Neural cell (in vitro differentiated cells): ENCODE data around the gene DOCK8.

Source experiments
- EP300 ChIP-seq: fragments of 450-650 bp; conservative IDR thresholded peaks from 2 replicates; pipeline ENCODE4 v1.6.1; 2014; ENCODE audit warnings: antibody characterized with exemption, mild to moderate bottlenecking, moderate library complexity; ENCODE audit not compliant: poor library complexity, severe bottlenecking
- MXI1 ChIP-seq: fragments of 450-650 bp; conservative IDR thresholded peaks from 2 replicates; pipeline ENCODE4 v1.6.1; 2014; ENCODE audit warnings: antibody characterized with exemption, mild to moderate bottlenecking; ENCODE audit not compliant: poor library complexity, severe bottlenecking
- POLR2AphosphoS5 ChIP-seq: IDR thresholded peaks from 2 replicates; pipeline ENCODE4 v1.6.1; 2012
- SMC3 ChIP-seq: fragments of 450-650 bp; conservative IDR thresholded peaks from 2 replicates; pipeline ENCODE4 v1.6.1; 2014; ENCODE audit warnings: antibody characterized with exemption, mild to moderate bottlenecking, moderate library complexity; ENCODE audit not compliant: poor library complexity
- TF ChIP-seq, protein P1 (sequence below): fragments of 450-650 bp; IDR thresholded peaks from 2 replicates; pipeline ENCODE4 v1.5.1; 2014; ENCODE audit warnings: antibody characterized with exemption, mild to moderate bottlenecking, moderate library complexity; ENCODE audit not compliant: poor library complexity, severe bottlenecking

DNA sequence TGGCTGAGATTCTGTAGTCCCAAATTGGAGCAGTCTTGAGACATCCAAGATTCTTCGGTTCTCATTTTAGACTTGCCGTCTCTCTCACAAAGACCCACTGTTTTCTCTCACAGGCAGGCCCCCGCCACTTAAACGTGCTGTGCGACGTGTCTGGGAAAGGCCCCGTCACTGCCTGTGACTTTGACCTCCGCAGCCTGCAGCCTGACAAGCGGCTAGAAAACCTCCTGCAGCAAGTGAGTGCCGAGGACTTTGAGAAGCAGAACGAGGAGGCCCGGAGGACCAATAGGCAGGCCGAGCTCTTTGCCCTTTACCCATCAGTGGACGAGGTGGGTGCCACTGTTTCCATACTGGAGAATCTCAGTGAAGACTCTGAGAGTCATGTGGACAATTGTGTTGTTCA lies 97.2 kb downstream of the DOCK8 start:
- TF ChIP-seq MXI1 = no peak
- TF ChIP-seq, protein P1, sequence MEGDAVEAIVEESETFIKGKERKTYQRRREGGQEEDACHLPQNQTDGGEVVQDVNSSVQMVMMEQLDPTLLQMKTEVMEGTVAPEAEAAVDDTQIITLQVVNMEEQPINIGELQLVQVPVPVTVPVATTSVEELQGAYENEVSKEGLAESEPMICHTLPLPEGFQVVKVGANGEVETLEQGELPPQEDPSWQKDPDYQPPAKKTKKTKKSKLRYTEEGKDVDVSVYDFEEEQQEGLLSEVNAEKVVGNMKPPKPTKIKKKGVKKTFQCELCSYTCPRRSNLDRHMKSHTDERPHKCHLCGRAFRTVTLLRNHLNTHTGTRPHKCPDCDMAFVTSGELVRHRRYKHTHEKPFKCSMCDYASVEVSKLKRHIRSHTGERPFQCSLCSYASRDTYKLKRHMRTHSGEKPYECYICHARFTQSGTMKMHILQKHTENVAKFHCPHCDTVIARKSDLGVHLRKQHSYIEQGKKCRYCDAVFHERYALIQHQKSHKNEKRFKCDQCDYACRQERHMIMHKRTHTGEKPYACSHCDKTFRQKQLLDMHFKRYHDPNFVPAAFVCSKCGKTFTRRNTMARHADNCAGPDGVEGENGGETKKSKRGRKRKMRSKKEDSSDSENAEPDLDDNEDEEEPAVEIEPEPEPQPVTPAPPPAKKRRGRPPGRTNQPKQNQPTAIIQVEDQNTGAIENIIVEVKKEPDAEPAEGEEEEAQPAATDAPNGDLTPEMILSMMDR = no peak
- no peak for TF ChIP-seq SMC3
- no peak for TF ChIP-seq POLR2AphosphoS5
- no peak for TF ChIP-seq EP300
